Measurements from ENCODE around the gene DAB2IP.

DNA sequence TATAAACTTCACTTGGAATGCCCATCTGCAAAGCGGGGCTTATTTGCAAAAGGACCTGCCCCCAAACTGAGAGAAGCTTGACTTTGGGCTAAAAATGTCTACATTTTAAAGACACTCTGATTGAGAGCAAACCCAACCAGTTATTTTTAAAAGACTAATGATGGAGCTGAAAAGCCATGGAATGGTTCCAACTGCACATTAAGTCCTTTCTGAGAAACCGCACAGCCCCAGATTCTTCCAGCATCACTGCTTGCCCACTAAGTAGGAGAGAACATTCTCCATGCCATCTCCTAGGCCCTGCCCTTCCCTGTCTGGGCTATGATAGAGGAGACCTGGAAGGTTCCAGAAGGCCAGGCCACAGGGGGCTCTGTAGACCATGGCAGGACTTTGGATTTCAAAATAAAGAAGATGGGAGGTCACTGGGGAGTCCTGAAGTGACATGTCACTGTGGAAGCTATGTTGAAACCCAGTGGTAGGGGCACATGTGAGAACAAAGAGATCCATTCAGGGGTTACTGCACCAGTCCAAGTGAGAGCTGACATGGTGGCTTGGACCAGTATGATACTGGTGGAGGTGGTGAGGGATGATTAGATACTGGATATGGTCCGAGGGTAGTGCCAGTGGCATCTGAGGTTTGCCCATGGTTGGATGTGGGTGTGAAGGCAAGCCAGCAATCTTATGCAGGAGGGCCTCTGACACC, 179.2 kb downstream of the DAB2IP start:
- TF ChIP-seq CTCF (IDR thresholded peaks at IDR 0.05; ENCODE audit: low read depth, low read length, poor library complexity, severe bottlenecking) = no peak
- TF ChIP-seq EZH2phosphoT487 (IDR thresholded peaks at IDR 0.05; ENCODE audit: borderline replicate concordance, low read length) = no peak
